ENCODE measurements around the gene RRP1. TPM values are rescaled to one million over a fixed set of nuclear protein-coding genes. Genes with fewer than 3 reads are reported as not detected.

RRP1 gene
- total and polyA plus RNA-seq, 8 donors = 7.6 to 18.4 (median 12.3) TPM

DNA sequence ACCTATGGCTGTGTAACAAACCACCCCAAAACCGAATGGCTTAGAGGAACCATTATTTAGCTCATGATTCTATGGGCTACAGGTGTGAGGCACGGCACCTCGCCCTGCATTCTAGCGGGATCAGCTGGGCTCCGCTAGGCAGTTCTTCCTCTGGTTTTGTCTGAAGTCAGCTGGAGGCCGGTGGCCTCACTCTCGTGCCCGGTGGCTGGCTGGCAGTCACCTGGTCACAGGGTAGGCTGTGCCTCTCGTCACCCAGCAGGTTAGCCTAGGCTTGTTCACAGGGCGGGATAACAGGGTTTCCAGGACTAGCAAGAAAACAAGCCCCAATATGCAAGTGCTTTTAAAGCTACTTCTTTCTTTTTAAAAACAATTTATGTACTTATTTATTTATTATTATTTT, 59.4 kb downstream of the RRP1 start:
- peak in 1 of 6 donors; percentile 19 for DNase-seq
- no peaks in the 10 kb centered on the region for H3K9me3 ChIP-seq
- no peaks in the 10 kb centered on the region for H3K4me1 ChIP-seq
- H3K27ac ChIP-seq = no peak overlapping the region
- H3K36me3 ChIP-seq = no peaks in the 10 kb centered on the region
- TF ChIP-seq, protein P1, sequence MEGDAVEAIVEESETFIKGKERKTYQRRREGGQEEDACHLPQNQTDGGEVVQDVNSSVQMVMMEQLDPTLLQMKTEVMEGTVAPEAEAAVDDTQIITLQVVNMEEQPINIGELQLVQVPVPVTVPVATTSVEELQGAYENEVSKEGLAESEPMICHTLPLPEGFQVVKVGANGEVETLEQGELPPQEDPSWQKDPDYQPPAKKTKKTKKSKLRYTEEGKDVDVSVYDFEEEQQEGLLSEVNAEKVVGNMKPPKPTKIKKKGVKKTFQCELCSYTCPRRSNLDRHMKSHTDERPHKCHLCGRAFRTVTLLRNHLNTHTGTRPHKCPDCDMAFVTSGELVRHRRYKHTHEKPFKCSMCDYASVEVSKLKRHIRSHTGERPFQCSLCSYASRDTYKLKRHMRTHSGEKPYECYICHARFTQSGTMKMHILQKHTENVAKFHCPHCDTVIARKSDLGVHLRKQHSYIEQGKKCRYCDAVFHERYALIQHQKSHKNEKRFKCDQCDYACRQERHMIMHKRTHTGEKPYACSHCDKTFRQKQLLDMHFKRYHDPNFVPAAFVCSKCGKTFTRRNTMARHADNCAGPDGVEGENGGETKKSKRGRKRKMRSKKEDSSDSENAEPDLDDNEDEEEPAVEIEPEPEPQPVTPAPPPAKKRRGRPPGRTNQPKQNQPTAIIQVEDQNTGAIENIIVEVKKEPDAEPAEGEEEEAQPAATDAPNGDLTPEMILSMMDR (IDR thresholded peaks at IDR 0.05) = no peak
- no peaks in the 10 kb centered on the region for H3K27me3 ChIP-seq
- 89 to 91% methylated on average over 10 of the region's 10 CpGs for WGBS, 2 donors
- H3K4me3 ChIP-seq = no peak overlapping the region
- ATAC-seq = no peak
- FAIRE-seq = no peak
- intact Hi-C loops (cut with DNase I) = no loop called here

DNA sequence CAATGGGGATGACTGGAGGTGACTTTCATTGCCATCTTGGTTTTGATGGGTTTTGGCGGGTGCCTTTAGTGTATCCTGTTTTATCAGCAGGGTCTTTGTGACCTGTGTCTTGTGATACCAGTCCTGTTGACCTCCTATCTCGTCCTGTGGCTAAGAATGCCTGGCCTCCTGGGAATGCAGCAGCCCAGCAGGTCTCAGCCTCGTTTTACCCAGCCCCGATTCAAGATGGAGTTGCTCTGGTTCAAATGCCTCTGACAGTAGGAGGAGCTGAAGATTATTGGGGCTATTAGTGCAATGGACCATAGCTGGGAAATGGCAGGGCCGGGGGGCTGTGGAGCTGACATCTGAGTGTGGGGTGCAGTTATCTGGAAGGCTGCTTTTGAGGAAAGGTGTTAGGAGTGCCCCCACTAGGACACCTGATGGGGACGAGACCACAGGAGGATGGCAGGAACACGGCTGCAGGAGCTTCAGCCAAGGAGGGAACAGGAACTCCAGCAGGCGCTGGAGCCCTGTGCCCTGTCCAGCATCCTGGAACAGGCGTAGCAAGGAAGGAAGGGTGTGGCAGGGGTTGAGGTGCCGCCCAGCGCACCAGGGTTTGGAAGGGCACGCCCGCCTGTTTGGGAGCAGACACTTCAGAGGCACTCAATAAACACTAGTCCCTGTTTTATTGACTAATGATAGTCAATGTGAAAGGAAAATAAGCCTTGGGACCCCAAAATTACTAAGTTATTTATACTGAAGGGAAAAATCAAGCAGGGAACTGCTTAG, 60.3 kb downstream of the RRP1 start:
- FAIRE-seq (no peak), ATAC-seq (no peak), DNase-seq (peak in 2 of 6 donors; percentile 21 to 28)
- TF ChIP-seq, protein P1 (IDR thresholded peaks at IDR 0.05) = no peak
- no peaks in the 10 kb centered on the region for H3K36me3 ChIP-seq
- no peaks in the 10 kb centered on the region for H3K4me1 ChIP-seq
- H3K4me3 ChIP-seq = no peak overlapping the region
- intact Hi-C loops (cut with DNase I) = no loop called here
- H3K9me3 ChIP-seq = no peaks in the 10 kb centered on the region
- H3K27ac ChIP-seq = no peak overlapping the region
- 76 to 81% methylated on average over 13 of the region's 13 CpGs for WGBS, 2 donors
- H3K27me3 ChIP-seq = no peaks in the 10 kb centered on the region

DNA sequence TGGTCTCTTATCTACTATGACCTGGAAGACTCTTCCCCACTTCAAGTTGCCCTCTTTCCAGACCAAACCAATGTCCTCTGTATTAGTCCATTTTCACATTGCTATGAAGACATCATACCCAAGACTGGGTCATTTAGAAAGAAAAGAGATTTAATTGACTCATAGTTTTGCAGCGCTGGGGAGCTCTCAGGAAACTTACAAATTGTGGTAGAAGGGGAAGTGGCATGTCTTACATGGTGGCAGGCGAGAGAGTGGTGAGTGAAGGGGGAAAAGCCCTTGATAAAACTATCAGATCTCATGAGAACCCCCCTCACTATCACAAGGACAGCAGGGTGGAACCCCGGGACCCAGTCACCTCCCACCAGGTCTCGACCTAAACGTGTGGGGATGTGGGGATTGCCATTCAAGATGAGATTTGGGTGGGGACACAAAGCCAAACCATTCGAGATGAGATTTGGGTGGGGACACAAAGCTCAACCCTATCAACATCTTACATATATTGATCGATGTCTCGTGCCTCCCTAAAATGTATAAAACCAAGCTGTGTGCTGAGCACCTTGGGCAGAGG, 61.4 kb downstream of the RRP1 start:
- H3K4me3 ChIP-seq = no peak overlapping the region
- H3K27ac ChIP-seq = no peak overlapping the region
- WGBS, 2 donors = 76 to 86% methylated on average over 8 of the region's 8 CpGs
- no peaks in the 10 kb centered on the region for H3K27me3 ChIP-seq
- no peaks in the 10 kb centered on the region for H3K9me3 ChIP-seq
- DNase-seq = peak in 1 of 6 donors; percentile 3
- FAIRE-seq = no peak
- H3K36me3 ChIP-seq = no peaks in the 10 kb centered on the region
- TF ChIP-seq, protein P1 (IDR thresholded peaks at IDR 0.05) = no peak
- ATAC-seq = no peak
- no peaks in the 10 kb centered on the region for H3K4me1 ChIP-seq
- intact Hi-C loops (cut with DNase I) = no loop called here

DNA sequence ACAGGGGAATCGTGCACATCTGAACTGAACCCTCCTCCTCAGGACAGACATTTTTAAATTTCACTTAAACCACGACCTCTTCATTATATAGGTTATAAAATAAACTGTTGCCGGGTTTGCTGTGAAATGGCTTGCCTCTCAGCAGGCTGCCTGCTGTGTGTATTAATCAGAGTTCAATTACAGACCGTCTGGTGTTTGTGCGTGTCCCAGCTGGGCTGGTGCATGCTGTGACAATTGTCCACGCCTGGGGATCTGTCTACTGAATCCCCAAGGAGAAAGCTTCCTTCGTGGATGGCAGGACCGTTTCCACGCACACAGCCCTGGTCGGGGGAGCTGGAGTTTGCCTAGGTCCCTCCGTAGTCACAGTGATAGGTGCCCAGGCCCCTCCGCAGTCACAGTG, 62.2 kb downstream of the RRP1 start:
- H3K27ac ChIP-seq = no peak overlapping the region
- H3K4me1 ChIP-seq = no peaks in the 10 kb centered on the region
- FAIRE-seq = no peak
- intact Hi-C loops (cut with DNase I) = no loop called here
- WGBS, 2 donors = 70 to 74% methylated on average over 12 of the region's 12 CpGs
- peak in 2 of 6 donors; percentile 14 to 21 for DNase-seq
- TF ChIP-seq, protein P1 (IDR thresholded peaks at IDR 0.05) = no peak
- no peaks in the 10 kb centered on the region for H3K27me3 ChIP-seq
- no peak for ATAC-seq
- H3K4me3 ChIP-seq = no peak overlapping the region
- no peaks in the 10 kb centered on the region for H3K36me3 ChIP-seq
- H3K9me3 ChIP-seq = no peaks in the 10 kb centered on the region

Data from pancreas (tissue), 10 donors.